ENCODE data around the gene GTPBP6. TPM values are rescaled to one million over a fixed set of nuclear protein-coding genes. Genes with fewer than 3 reads are reported as not detected.

The GTPBP6 gene
- total and polyA plus RNA-seq, 2 experiments from 2014 or later = 41.4 to 66.8 TPM

- no peaks in the 10 kb centered on the region for H3K4me1 ChIP-seq (ENCODE audit: insufficient read depth)
- H3K4me3 ChIP-seq = no peak overlapping the region
- H3K9me2 ChIP-seq (ENCODE audit: insufficient read depth) = 0 out of 2 replicates have a peak, but pooled peaks cover 3% of the 10 kb centered on the region
- peaks cover 23% of the 10 kb centered on the region for H3F3A ChIP-seq (replicated peaks; ENCODE audit: low read depth)
- H3K27ac ChIP-seq (ENCODE audit: low read depth) = no peak overlapping the region
- Mint-ChIP-seq H3K27me3 (ENCODE audit: insufficient read depth, low read depth, poor library complexity) (peaks cover 6% of the 10 kb centered on the region), H3K36me3 (ENCODE audit: low read depth) (peaks cover 81% of the 10 kb centered on the region), H3K9me3 (peaks cover 3% of the 10 kb centered on the region; the same call in 1 of the 3 replicates), H3K4me1 (no peaks in the 10 kb centered on the region), H3K27ac (no peak overlapping the region), H3K4me3 (no peak overlapping the region)
- no peak for TF ChIP-seq ZNF114 (CRISPR knock-in tag; IDR thresholded peaks at IDR 0.05)
- TF ChIP-seq JUNB (IDR thresholded peaks at IDR 0.05; ENCODE audit: unreplicated experiment) = no peak
- TF ChIP-seq ETS1 (IDR thresholded peaks at IDR 0.05) = no peak
- TF ChIP-seq POLR2AphosphoS5 (IDR thresholded peaks at IDR 0.05; ENCODE audit: low read depth) = no peak
- no peak for TF ChIP-seq ZNF331 (CRISPR knock-in tag; IDR thresholded peaks at IDR 0.05; ENCODE audit: low read depth)
- no peak for TF ChIP-seq CREB1 (CRISPR knock-in tag; IDR thresholded peaks at IDR 0.05; ENCODE audit: low read depth)
- no peak for TF ChIP-seq STAT1 (IDR thresholded peaks at IDR 0.05; ENCODE audit: unreplicated experiment)
- TF ChIP-seq ZNF462 (CRISPR knock-in tag; IDR thresholded peaks at IDR 0.05) = no peak
- TF ChIP-seq CTCF (conservative IDR thresholded peaks at IDR 0.05; ENCODE audit: low read depth in 2 of 2) = no peak
- TF ChIP-seq EZH2phosphoT487 (IDR thresholded peaks at IDR 0.05; ENCODE audit: unreplicated experiment) = no peak
- no peak for TF ChIP-seq NANOG (IDR thresholded peaks at IDR 0.05; ENCODE audit: borderline replicate concordance)
- no peak for TF ChIP-seq REST (IDR thresholded peaks at IDR 0.05; ENCODE audit: unreplicated experiment)
- no peaks in the 10 kb centered on the region for H3K27me3 ChIP-seq (ENCODE audit: insufficient read depth)
- H3K79me2 ChIP-seq (replicated peaks; ENCODE audit: insufficient read depth) = peaks cover 2% of the 10 kb centered on the region; the same call in 1 of the 2 replicates
- H2AFZ ChIP-seq = no peak overlapping the region
- peaks cover 64% of the 10 kb centered on the region for H3K36me3 ChIP-seq (ENCODE audit: insufficient read depth)
- H4K20me1 ChIP-seq (replicated peaks; ENCODE audit: insufficient read depth) = peaks cover 22% of the 10 kb centered on the region
- ATAC-seq (no peak; the same call in 2 of the 3 replicates), DNase-seq (ENCODE audit: low spot score) (no peak)
- no peak overlapping the region for H3K4me2 ChIP-seq
Measured at GRCh38 chrX:295136-295535, 23.5 kb downstream of the GTPBP6 start.
